Esophagus (tissue), 2 donors: ENCODE data around the gene FGD6. TPM values are rescaled to one million over a fixed set of nuclear protein-coding genes. Genes with fewer than 3 reads are reported as not detected.
"Not testable (repeated sequence)": the region's sequence is repeated elsewhere in the genome, so short reads cannot be mapped to it uniquely, and the experiment has no call there.

ENCODE experiments used
- H3K27ac ChIP-seq, 2 donors: one replicate each; pipeline ENCODE4 v1.5.1; 2013; ENCODE audit warnings: low read depth in 2 of 2, mild to moderate bottlenecking in 2 of 2, inconsistent platforms in 1 of 2, low read length in 1 of 2, moderate library complexity in 1 of 2
- H3K27me3 ChIP-seq, 2 donors: one replicate each; pipeline ENCODE4 v1.6.1; 2013; ENCODE audit warnings: low read length in 2 of 2, control low read depth in 1 of 2, mild to moderate bottlenecking in 1 of 2; ENCODE audit not compliant: insufficient read depth in 2 of 2, control insufficient read depth in 1 of 2
- H3K36me3 ChIP-seq, 2 donors: one replicate each; pipeline ENCODE4 v1.6.1; 2013; ENCODE audit warnings: low read length in 1 of 2; ENCODE audit not compliant: control insufficient read depth in 2 of 2, insufficient read depth in 2 of 2
- H3K4me1 ChIP-seq, 2 donors: one replicate each; pipeline ENCODE4 v1.6.1; 2013; ENCODE audit warnings: low read length in 1 of 2; ENCODE audit not compliant: control insufficient read depth in 2 of 2, insufficient read depth in 2 of 2
- H3K4me3 ChIP-seq, 2 donors: one replicate each; pipeline ENCODE4 v1.5.1; 2013; ENCODE audit warnings: low read length in 2 of 2, mild to moderate bottlenecking in 2 of 2, low read depth in 1 of 2, moderate library complexity in 1 of 2
- H3K9me3 ChIP-seq, 2 donors: one replicate each; pipeline ENCODE4 v1.6.1; 2013; ENCODE audit warnings: mild to moderate bottlenecking in 2 of 2, low read depth in 1 of 2, low read length in 1 of 2, moderate library complexity in 1 of 2; ENCODE audit not compliant: control insufficient read depth in 2 of 2, insufficient read depth in 1 of 2
- WGBS, 2 donors: extraction: QIAGEN DNeasy Blood & Tissue Kit; methylation state at CpG; one replicate each; pipeline ENCODE4 v1.1.7; 2013; 5-methylcytosine and 5-hydroxymethylcytosine counted together
- polyA plus RNA-seq, 2 donors: library from polyadenylated mRNA; stranded (reverse); fragments of 200-250 nt; gene quantifications; one replicate each; pipeline ENCODE4 v1.2.3, GENCODE V29; 2013
- donor health status: healthy with polysubstance abuse.
- donor health status: Bipolar disorder and iron deficiency.

Gene FGD6
- polyA plus RNA-seq, 2 donors, result 2.2 to 2.3 TPM

DNA sequence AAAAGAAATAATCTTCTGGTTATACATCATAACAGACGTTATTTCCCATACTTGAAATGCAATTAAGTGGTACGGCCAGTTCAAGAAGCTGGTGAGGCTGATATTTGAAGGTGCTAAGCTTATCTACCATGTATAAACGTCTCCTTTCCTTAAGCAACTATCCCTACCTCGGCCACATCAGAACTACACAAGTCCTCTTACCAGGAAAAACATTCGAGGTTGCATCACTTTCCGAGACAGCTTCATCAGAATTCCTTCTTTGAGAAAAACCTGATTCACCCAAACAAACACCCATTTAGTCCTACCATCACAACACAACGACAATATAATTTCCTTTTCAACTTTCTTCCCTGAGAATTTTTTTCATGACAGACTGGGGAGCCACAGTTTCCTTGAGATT, 109.9 kb downstream of the FGD6 start:
- Histone ChIP-seq H3K9me3 (no peaks in the 10 kb centered on the region), H3K36me3 (peaks cover 0 to 2% of the 10 kb centered on the region in 2 donors), H3K4me3 (no peak overlapping the region), H3K27me3 (no peaks in the 10 kb centered on the region), H3K27ac (no peak overlapping the region), H3K4me1 (peaks cover 0 to 2% of the 10 kb centered on the region in 2 donors)
- 85% methylated on average over 7 of the region's 7 CpGs for WGBS, 2 donors

DNA sequence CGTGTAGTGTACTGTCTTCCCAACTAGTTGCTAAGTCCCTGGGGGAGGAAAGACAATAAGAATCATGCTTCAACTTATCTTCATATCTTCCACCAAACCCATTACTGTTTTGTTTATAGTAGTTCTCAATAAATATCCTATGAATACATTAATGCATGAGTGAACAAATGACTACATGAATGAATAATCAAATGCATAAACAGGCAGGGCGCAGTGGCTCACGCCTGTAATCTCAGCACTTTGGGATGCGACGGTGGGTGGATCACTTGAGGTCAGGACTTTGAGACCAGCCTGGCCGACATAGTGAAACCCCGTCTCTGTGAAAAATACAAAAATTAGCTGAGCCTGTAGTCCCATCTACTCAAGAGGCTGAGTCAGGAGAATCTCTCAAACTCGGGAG, 111.7 kb downstream of the FGD6 start:
- 85 to 90% methylated on average over 8 of the region's 8 CpGs for WGBS, 2 donors
- peaks cover 0 to 2% of the 10 kb centered on the region in 2 donors for H3K36me3 ChIP-seq

DNA sequence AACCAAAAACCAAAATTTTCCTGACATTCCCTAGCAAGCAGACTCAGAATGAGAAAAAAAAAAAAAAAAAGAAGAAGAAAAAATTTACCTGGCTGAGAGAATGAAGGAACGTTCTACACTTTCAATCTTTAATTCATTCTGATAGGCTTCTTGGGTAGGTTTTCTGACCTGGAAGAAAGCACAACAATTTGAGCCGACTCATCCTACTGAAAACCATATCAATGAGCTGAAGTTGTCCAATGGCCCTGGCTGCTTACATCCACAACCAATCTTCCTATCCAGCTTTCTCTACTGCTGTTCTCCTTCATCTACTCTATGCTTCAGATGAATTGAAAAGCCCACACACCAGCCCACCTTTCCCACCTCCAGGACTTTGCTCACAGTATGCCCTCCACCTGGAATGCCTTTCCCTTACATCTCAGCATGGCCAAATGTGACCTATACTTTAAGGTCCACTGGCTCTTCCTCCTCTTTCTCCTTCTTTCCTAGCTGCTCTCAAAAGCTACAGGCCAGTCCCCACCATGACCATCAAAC, 112.3 kb downstream of the FGD6 start:
- Histone ChIP-seq H3K4me1 (peaks cover 0 to 2% of the 10 kb centered on the region in 2 donors), H3K27me3 (no peaks in the 10 kb centered on the region), H3K4me3 (no peak overlapping the region), H3K36me3 (peaks cover 0 to 2% of the 10 kb centered on the region in 2 donors), H3K9me3 (no peaks in the 10 kb centered on the region), H3K27ac (no peak overlapping the region)
- 91 to 92% methylated on average over 2 of the region's 2 CpGs for WGBS, 2 donors

More for the DNA sequence above, 111.7 kb downstream of the FGD6 start:
- Histone ChIP-seq H3K27me3 (no peaks in the 10 kb centered on the region), H3K9me3 (no peaks in the 10 kb centered on the region), H3K4me1 (peaks cover 0 to 2% of the 10 kb centered on the region in 2 donors), H3K27ac (no peak overlapping the region), H3K4me3 (no peak overlapping the region)

DNA sequence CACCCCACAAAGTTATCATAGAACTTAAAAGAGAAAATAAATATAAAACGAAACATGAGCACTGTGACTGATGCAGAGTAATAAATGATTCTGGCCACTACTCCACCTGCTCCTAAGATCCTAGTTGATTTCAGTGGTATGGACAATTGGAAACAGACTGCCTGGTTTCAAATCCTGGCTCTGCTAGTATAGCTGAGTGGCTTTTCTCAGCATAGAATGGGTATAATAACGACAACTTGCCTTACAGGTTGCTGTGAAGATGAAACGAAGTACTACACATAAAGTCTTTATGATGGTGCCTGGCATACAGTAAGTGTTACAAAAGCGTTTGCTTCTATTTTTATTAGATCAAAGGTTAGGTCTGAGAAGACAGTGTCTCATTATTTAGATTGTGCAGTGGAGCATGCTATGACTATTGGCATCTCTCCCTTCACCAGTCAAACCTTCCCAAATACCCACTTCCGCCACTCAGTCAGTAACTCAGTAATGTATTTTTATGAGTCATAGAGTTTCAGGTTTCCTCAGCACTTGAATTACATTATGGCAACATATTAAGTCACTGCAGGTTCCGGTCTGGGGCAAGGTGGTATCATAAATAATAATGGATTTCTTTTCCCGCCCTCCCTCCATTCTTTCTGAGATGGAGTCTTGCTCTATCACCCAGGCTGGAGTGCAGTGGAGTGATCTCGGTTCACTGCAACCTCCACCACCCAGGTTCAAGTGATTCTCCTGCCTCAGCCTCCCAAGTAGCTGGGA, 114.2 kb downstream of the FGD6 start:
- Histone ChIP-seq H3K4me1 (peaks cover 0 to 2% of the 10 kb centered on the region in 2 donors), H3K27me3 (no peaks in the 10 kb centered on the region), H3K9me3 (no peaks in the 10 kb centered on the region), H3K27ac (peak overlapping the region in 1 of 2 donors; percentile 76), H3K4me3 (no peak overlapping the region), H3K36me3 (no peaks in the 10 kb centered on the region)
- 45 to 54% methylated on average over 8 of the region's 8 CpGs for WGBS, 2 donors

DNA sequence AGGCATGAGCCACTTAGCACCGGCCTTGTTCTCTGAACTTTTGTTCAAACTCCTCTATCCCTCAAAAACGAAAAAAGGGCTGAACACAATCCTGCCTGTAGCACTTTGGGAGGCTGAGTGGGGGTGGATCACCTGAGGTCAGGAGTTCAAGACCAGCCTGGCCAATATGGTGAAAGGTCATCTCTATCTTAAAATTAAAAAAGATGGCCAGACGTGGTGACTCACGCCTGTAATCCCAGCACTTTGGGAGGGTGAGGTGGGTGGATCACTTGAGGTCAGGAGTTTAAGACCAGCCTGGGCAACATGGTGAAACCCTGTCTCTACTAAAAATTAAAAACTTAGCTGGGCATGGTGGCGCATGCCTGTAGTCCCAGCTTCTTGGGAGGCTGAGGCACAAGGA, 115.3 kb downstream of the FGD6 start:
- H3K36me3 ChIP-seq, H3K27me3 ChIP-seq, H3K4me3 ChIP-seq, H3K9me3 ChIP-seq, H3K27ac ChIP-seq, H3K4me1 ChIP-seq: not testable (repeated sequence)
- WGBS, 2 donors, result 89 to 91% methylated on average over 5 of the region's 5 CpGs

DNA sequence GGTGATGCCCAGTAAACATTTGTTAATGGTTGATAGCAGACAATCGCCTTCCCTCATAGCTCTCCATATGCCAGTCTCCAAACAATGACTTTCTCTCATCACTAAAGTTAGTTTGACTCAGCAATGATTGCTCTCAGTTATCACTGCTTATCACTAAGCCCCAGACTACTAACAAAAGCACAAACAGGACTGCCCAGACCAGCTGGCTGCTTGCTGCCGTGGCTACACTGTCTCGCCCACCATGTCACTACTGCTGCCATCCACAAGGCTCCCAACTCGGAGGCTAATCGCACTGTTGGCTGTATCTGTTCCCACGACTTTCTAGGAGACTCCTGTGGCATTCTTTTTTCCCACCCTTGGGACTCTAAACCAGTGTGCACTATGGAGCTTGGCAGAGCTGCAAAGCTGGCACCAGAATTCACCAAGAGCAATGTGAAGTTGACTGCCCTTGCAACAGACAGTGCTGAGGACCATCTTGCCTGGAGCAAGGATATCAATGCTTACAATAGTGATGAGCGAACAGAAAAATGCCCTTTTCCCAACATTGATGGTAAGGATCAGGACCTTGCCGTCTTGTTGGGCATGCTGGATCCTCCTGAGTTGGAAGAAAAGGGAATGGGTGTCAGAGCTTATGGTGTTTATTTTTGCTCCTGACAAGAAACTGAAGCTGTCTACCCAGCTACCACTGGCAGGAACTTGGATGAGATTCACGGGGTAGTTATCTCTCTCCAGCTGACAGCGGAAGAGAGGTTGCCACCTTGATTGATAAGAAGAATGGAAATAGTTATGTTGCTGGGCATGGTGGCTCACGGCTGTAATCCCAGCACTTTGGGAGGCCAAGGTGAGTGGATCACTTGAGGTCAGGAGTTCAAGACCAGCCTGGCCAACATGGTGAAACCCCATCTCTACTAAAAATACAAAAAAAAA, 116.7 kb downstream of the FGD6 start:
- Histone ChIP-seq H3K4me1 (peaks cover 0 to 2% of the 10 kb centered on the region in 2 donors), H3K4me3 (no peak overlapping the region), H3K27ac (no peak overlapping the region), H3K27me3 (no peaks in the 10 kb centered on the region), H3K9me3 (no peaks in the 10 kb centered on the region), H3K36me3 (no peaks in the 10 kb centered on the region)
- 85 to 93% methylated on average over 11 of the region's 11 CpGs for WGBS, 2 donors

DNA sequence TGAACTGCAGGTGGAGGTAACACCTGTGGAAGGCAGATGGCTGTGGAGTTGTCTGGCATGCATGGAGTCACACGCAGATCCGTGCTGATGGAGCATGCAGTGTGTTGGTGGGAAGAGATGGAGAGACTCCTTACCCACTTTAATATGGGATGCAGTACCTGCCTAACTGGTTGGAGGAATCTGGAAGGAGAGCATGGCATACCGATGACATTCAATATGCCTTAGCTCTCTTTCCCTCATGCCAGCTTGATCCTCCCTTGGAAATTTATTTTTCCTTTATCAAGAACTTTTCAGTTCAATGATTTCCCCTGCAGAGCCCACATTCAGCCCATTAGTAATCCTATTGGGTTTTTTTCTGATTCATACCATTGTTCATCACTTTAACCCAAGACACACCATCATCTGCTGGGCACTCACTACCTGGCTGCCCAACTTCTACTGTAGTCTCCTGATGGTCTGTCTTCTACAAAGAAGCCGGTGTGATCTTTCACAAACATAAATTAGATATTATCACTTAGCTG, 117.9 kb downstream of the FGD6 start:
- no peaks in the 10 kb centered on the region for H3K27me3 ChIP-seq
- no peak overlapping the region for H3K27ac ChIP-seq
- no peak overlapping the region for H3K4me3 ChIP-seq
- no peaks in the 10 kb centered on the region for H3K36me3 ChIP-seq
- no peaks in the 10 kb centered on the region for H3K9me3 ChIP-seq
- H3K4me1 ChIP-seq, result peaks cover 0 to 2% of the 10 kb centered on the region in 2 donors
- WGBS, 2 donors, result 95 to 96% methylated on average over 4 of the region's 4 CpGs

DNA sequence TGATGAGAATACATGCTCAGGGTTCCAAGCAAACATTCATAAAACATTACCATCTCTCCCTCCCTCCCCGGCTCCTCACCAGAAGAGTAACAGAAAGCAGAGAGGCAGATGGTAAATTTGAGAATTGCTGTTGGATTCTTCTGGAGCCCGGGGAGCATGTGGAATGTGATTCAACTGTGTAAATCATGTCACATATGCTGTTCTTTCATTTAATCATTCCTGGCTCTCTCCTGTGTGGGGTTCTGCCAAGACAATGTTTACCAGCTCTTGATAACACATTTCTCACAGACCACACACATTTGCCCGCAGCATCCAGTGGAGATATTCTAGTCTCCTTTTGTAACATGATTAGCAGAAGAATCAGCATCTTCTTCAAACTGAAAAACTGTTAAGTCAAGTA, 120.4 kb downstream of the FGD6 start:
- H3K4me3 ChIP-seq, result no peak overlapping the region
- H3K27me3 ChIP-seq, result no peaks in the 10 kb centered on the region
- H3K27ac ChIP-seq, result no peak overlapping the region
- peaks cover 0 to 4% of the 10 kb centered on the region in 2 donors for H3K36me3 ChIP-seq
- WGBS, 2 donors, result 37 to 39% methylated on average over 3 of the region's 3 CpGs
- no peaks in the 10 kb centered on the region for H3K4me1 ChIP-seq
- no peaks in the 10 kb centered on the region for H3K9me3 ChIP-seq

DNA sequence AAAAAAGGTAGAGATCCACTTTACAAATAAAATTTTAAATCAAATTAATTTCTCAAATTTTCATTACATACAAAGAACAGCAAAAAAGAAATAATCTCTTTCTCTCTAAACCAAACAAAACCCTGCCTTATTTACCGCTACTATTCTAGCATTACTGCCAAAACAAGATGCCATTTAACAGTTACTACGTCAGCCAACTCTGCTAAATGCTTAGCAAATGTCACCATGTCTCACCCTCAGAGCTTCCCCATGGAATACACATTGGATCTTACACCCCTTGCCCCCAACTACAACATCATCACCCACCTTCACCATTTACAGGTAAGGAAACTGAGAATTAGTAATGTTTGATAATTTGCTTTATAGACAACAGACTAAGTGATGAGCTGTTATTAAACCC, 120.9 kb downstream of the FGD6 start:
- Histone ChIP-seq H3K36me3 (peaks cover 0 to 4% of the 10 kb centered on the region in 2 donors), H3K4me1 (no peaks in the 10 kb centered on the region), H3K27ac (no peak overlapping the region)

More for the DNA sequence above, 120.9 kb downstream of the FGD6 start:
- no peak overlapping the region for H3K4me3 ChIP-seq
- 65 to 66% methylated on average over 2 of the region's 2 CpGs for WGBS, 2 donors
- H3K27me3 ChIP-seq, result no peaks in the 10 kb centered on the region
- H3K9me3 ChIP-seq, result no peaks in the 10 kb centered on the region
